MCF 10A (cell line): ENCODE data around the gene GPR156. TPM values are rescaled to one million over a fixed set of nuclear protein-coding genes. Genes with fewer than 3 reads are reported as not detected.
A peak's percentile ranks its signal among the peaks of the same experiment; 100 is the strongest.

Source experiments
- BruUV-seq: library from RNA; stranded (reverse); fragments of 400-500 nt; replicated peaks from 2 replicates; lab custom pipeline; 2021; lab: Mats Ljungman, UMichigan
- CTCF ChIA-PET: fragments of 300-600 bp; sonication (Branson Sonifier 250); formaldehyde crosslinking; extraction: SDS; loops from one replicate; lab custom pipeline; 2021; ENCODE audit warnings: antibody characterized with exemption, inconsistent platforms; lab: Yijun Ruan, JAX
- POLR2A ChIA-PET: fragments of 300-600, 350-650 bp; sonication (Branson Sonifier 250); formaldehyde crosslinking; extraction: SDS; loops from one replicate; lab custom pipeline; 2020; ENCODE audit warnings: antibody characterized with exemption, inconsistent platforms; lab: Yijun Ruan, JAX
- DNase-seq: peaks from one replicate; pipeline ENCODE4 v3.0.0-alpha.2; 2018; ENCODE audit not compliant: unreplicated experiment
- H3K27ac Mint-ChIP-seq: one replicate; pipeline ENCODE4 v1.8.0; 2022; ENCODE audit warnings: mild to moderate bottlenecking, low read depth, mixed read lengths; ENCODE audit not compliant: unreplicated experiment
- H3K27me3 Mint-ChIP-seq: one replicate; pipeline ENCODE4 v1.8.0; 2022; ENCODE audit warnings: mixed read lengths; ENCODE audit not compliant: insufficient read depth, unreplicated experiment
- H3K36me3 Mint-ChIP-seq: one replicate; pipeline ENCODE4 v1.8.0; 2022; ENCODE audit warnings: mild to moderate bottlenecking, moderate library complexity, mixed read lengths; ENCODE audit not compliant: insufficient read depth, unreplicated experiment
- H3K4me1 Mint-ChIP-seq: one replicate; pipeline ENCODE4 v1.8.0; 2022; ENCODE audit warnings: mixed read lengths; ENCODE audit not compliant: insufficient read depth, unreplicated experiment
- H3K4me3 Mint-ChIP-seq: one replicate; pipeline ENCODE4 v1.8.0; 2022; ENCODE audit warnings: mild to moderate bottlenecking, moderate library complexity, mixed read lengths; ENCODE audit not compliant: unreplicated experiment
- H3K9me3 Mint-ChIP-seq: one replicate; pipeline ENCODE4 v1.8.0; 2022; ENCODE audit warnings: mixed read lengths; ENCODE audit not compliant: unreplicated experiment
- CTCF ChIP-seq: fragments of 200-600 bp; IDR thresholded peaks from one replicate; pipeline ENCODE4 v1.8.0; 2022; ENCODE audit warnings: antibody characterized with exemption, mild to moderate bottlenecking; ENCODE audit not compliant: unreplicated experiment
- intact Hi-C: fragments of 100-400 bp; cut with micrococcal nuclease; formaldehyde crosslinking; loops from 2 replicates; pipeline ENCODE4 v1.14.1; 2022
- total RNA-seq: library from RNA; stranded (reverse); gene quantifications from 2 replicates; pipeline ENCODE4 v1.2.3, GENCODE V29; 2022

Gene GPR156
- total RNA-seq, 1 experiment from 2014 or later, result 0.72 TPM

GRCh38 chr3:120173056-120173675 is 111.9 kb downstream of the GPR156 start:
- no peak for TF ChIP-seq CTCF
- no peaks in the 10 kb centered on the region for H3K27me3 Mint-ChIP-seq
- H3K36me3 Mint-ChIP-seq, result no peaks in the 10 kb centered on the region
- ChIA-PET CTCF (interaction anchor here (0.6 to 4.1 kb wide), 6 partner anchors 9 to 1541 kb away, joined by 3 to 27 read pairs (median 4); no protein-coding TSS in a partner anchor), POLR2A (interaction anchor here (1.3 to 11.8 kb wide), 6 partner anchors 13 to 281 kb away, joined by 4 to 174 read pairs (median 8); partner anchors contain the start of gene GSK3B)
- DNase-seq, result no peak
- H3K4me3 Mint-ChIP-seq, result no peak overlapping the region
- intact Hi-C loops, result no loop called here
- H3K9me3 Mint-ChIP-seq, result no peaks in the 10 kb centered on the region
- peaks cover 48% of the 10 kb centered on the region for H3K4me1 Mint-ChIP-seq
- BruUV-seq, result no TSS peak
- no peak overlapping the region for H3K27ac Mint-ChIP-seq

- BruUV-seq, result no TSS peak
- DNase-seq, result peak; percentile 71
Observed at GRCh38 chr3:120172070-120172469, 113.0 kb downstream of the GPR156 start.

GRCh38 chr3:120171134-120171873 is 113.7 kb downstream of the GPR156 start:
- Mint-ChIP-seq H3K4me1 (peaks cover 33% of the 10 kb centered on the region), H3K4me3 (no peak overlapping the region), H3K27ac (peak overlapping the region; percentile 75), H3K9me3 (no peaks in the 10 kb centered on the region), H3K36me3 (no peaks in the 10 kb centered on the region), H3K27me3 (no peaks in the 10 kb centered on the region)
- CTCF ChIA-PET, result interaction anchor here (0.5 to 2.2 kb wide), 8 partner anchors 12 to 896 kb away, joined by 3 to 7 read pairs (median 5); partner anchors contain the start of gene GSK3B
- TF ChIP-seq CTCF, result no peak
- POLR2A ChIA-PET, result interaction anchor here (0.6 to 11.8 kb wide), 15 partner anchors 7 to 278 kb away, joined by 3 to 174 read pairs (median 8); partner anchors contain the start of gene GSK3B
- BruUV-seq, result no TSS peak
- DNase-seq, result no peak
- intact Hi-C loops, result loop anchor here (2.0 kb wide), 1 partner anchor 27 kb away; no protein-coding TSS in a partner anchor

More at GRCh38 chr3:120172070-120172469, 113.0 kb downstream of the GPR156 start:
- H3K4me1 Mint-ChIP-seq, result peaks cover 37% of the 10 kb centered on the region
- ChIA-PET POLR2A (interaction anchor here (0.6 to 11.8 kb wide), 6 partner anchors 11 to 280 kb away, joined by 3 to 174 read pairs (median 6); partner anchors contain the start of gene GSK3B), CTCF (interaction anchor here (0.9 to 1.4 kb wide), 2 partner anchors 10 to 81 kb away, joined by 3 to 9 read pairs; no protein-coding TSS in a partner anchor)
- no peak overlapping the region for H3K4me3 Mint-ChIP-seq
- no peaks in the 10 kb centered on the region for H3K36me3 Mint-ChIP-seq
- peak overlapping the region; percentile 75 for H3K27ac Mint-ChIP-seq
- no peaks in the 10 kb centered on the region for H3K27me3 Mint-ChIP-seq
- no peaks in the 10 kb centered on the region for H3K9me3 Mint-ChIP-seq
- intact Hi-C loops, result no loop called here
- TF ChIP-seq CTCF, result no peak

GRCh38 chr3:120170223-120170622 is 114.8 kb downstream of the GPR156 start:
- Mint-ChIP-seq H3K4me3 (peak overlapping the region; percentile 13), H3K36me3 (no peaks in the 10 kb centered on the region), H3K27ac (peak overlapping the region; percentile 75), H3K27me3 (no peaks in the 10 kb centered on the region), H3K9me3 (no peaks in the 10 kb centered on the region), H3K4me1 (peaks cover 33% of the 10 kb centered on the region)
- intact Hi-C loops, result loop anchor here (1.0 to 2.0 kb wide), 3 partner anchors 10 to 35 kb away; no protein-coding TSS in a partner anchor
- ChIA-PET POLR2A (interaction anchor here (0.6 to 11.8 kb wide), 17 partner anchors 8 to 426 kb away, joined by 3 to 174 read pairs (median 6); partner anchors contain the start of genes GSK3B and NDUFB4), CTCF (interaction anchor here (0.8 to 2.2 kb wide), 9 partner anchors 11 to 279 kb away, joined by 3 to 7 read pairs (median 5); partner anchors contain the start of gene GSK3B)
- DNase-seq, result peak; percentile 93
- TF ChIP-seq CTCF, result no peak
- no TSS peak for BruUV-seq
